SK-N-SH treated with all-trans-retinoic acid at 6 μM for 48 hours (cell line): ENCODE data around the gene ANXA10.

Experiments
- ARNTL ChIP-seq: fragments of 450-650 bp; formaldehyde crosslinking; IDR thresholded peaks from 2 replicates; pipeline ENCODE4 v1.5.0; 2020; ENCODE audit warnings: low read depth, mild to moderate bottlenecking, moderate library complexity, borderline replicate concordance
- BACH2 ChIP-seq: fragments of 250-450 bp; sonication (Bioruptor Pico); IDR thresholded peaks from 2 replicates; pipeline ENCODE4 v1.9.0; 2021; ENCODE audit warnings: mild to moderate bottlenecking, borderline replicate concordance
- ESRRG ChIP-seq: fragments of 250-450 bp; sonication (Bioruptor Pico); IDR thresholded peaks from 2 replicates; pipeline ENCODE4 v1.6.1; 2021; ENCODE audit warnings: mild to moderate bottlenecking
- ISL1 ChIP-seq: fragments of 250-450 bp; sonication (Bioruptor Pico); IDR thresholded peaks from 2 replicates; pipeline ENCODE4 v2.1.2; 2022; ENCODE audit warnings: mild to moderate bottlenecking, moderate library complexity
- RARB ChIP-seq: fragments of 250-450 bp; sonication (Bioruptor Pico); IDR thresholded peaks from 2 replicates; pipeline ENCODE4 v1.8.0; 2021; ENCODE audit warnings: mild to moderate bottlenecking, moderate library complexity
- TOX ChIP-seq: fragments of 250-450 bp; sonication (Bioruptor Pico); IDR thresholded peaks from 2 replicates; pipeline ENCODE4 v1.8.0; 2021; ENCODE audit warnings: mild to moderate bottlenecking, moderate library complexity, borderline replicate concordance
- ZFP30 ChIP-seq: fragments of 450-650 bp; formaldehyde crosslinking; IDR thresholded peaks from 2 replicates; pipeline ENCODE4 v1.5.0; 2022; ENCODE audit warnings: mild to moderate bottlenecking, moderate library complexity
- ZNF565 ChIP-seq: fragments of 450-650 bp; formaldehyde crosslinking; conservative IDR thresholded peaks from 2 replicates; pipeline ENCODE4 v1.5.0; 2020; ENCODE audit warnings: low read depth, mild to moderate bottlenecking, moderate library complexity
- ZNF70 ChIP-seq: fragments of 450-650 bp; formaldehyde crosslinking; IDR thresholded peaks from 2 replicates; pipeline ENCODE4 v1.5.0; 2020; ENCODE audit warnings: mild to moderate bottlenecking, moderate library complexity
- ZNF8 ChIP-seq: fragments of 450-650 bp; formaldehyde crosslinking; IDR thresholded peaks from 2 replicates; pipeline ENCODE4 v1.5.0; 2020; ENCODE audit warnings: mild to moderate bottlenecking, moderate library complexity
- TF ChIP-seq, protein P1 (sequence below): fragments of 250-450 bp; sonication (Bioruptor Pico); IDR thresholded peaks from 2 replicates; pipeline ENCODE4 v1.8.0; 2020; ENCODE audit warnings: mild to moderate bottlenecking, moderate library complexity, borderline replicate concordance
- TF ChIP-seq, protein P2 (sequence below): fragments of 250-450 bp; sonication (Bioruptor Pico); IDR thresholded peaks from 2 replicates; pipeline ENCODE4 v1.5.0; 2020; ENCODE audit warnings: mild to moderate bottlenecking, moderate library complexity

DNA sequence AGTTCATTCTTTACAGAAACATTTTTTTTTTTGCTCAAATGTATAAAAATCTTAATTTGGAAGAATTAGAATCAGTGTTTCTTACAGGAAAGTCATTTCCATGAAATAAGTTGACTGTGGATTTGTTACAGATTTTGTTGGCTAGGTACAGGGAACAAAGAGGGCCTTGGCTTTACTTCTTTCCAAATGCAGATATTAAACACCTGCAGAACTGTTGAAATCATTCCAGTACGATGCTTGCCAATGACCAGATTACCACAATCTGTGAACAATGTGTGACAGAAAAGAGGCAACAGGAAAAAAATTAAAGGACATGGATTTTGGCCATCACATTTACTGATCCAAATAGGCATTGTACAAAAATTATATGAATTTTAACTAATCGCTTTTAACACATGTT lies 70.8 kb downstream of the ANXA10 start:
- no peak for TF ChIP-seq ZNF70 (CRISPR knock-in tag)
- TF ChIP-seq, protein P1, sequence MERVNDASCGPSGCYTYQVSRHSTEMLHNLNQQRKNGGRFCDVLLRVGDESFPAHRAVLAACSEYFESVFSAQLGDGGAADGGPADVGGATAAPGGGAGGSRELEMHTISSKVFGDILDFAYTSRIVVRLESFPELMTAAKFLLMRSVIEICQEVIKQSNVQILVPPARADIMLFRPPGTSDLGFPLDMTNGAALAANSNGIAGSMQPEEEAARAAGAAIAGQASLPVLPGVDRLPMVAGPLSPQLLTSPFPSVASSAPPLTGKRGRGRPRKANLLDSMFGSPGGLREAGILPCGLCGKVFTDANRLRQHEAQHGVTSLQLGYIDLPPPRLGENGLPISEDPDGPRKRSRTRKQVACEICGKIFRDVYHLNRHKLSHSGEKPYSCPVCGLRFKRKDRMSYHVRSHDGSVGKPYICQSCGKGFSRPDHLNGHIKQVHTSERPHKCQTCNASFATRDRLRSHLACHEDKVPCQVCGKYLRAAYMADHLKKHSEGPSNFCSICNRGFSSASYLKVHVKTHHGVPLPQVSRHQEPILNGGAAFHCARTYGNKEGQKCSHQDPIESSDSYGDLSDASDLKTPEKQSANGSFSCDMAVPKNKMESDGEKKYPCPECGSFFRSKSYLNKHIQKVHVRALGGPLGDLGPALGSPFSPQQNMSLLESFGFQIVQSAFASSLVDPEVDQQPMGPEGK (CRISPR knock-in tag) = no peak
- TF ChIP-seq, protein P2, sequence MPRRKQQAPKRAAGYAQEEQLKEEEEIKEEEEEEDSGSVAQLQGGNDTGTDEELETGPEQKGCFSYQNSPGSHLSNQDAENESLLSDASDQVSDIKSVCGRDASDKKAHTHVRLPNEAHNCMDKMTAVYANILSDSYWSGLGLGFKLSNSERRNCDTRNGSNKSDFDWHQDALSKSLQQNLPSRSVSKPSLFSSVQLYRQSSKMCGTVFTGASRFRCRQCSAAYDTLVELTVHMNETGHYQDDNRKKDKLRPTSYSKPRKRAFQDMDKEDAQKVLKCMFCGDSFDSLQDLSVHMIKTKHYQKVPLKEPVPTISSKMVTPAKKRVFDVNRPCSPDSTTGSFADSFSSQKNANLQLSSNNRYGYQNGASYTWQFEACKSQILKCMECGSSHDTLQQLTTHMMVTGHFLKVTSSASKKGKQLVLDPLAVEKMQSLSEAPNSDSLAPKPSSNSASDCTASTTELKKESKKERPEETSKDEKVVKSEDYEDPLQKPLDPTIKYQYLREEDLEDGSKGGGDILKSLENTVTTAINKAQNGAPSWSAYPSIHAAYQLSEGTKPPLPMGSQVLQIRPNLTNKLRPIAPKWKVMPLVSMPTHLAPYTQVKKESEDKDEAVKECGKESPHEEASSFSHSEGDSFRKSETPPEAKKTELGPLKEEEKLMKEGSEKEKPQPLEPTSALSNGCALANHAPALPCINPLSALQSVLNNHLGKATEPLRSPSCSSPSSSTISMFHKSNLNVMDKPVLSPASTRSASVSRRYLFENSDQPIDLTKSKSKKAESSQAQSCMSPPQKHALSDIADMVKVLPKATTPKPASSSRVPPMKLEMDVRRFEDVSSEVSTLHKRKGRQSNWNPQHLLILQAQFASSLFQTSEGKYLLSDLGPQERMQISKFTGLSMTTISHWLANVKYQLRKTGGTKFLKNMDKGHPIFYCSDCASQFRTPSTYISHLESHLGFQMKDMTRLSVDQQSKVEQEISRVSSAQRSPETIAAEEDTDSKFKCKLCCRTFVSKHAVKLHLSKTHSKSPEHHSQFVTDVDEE = no peak
- no peak for TF ChIP-seq BACH2
- no peak for TF ChIP-seq ISL1 (CRISPR knock-in tag)
- TF ChIP-seq ARNTL (CRISPR knock-in tag) = no peak
- TF ChIP-seq ZFP30 = no peak
- TF ChIP-seq TOX = no peak
- no peak for TF ChIP-seq ESRRG (CRISPR knock-in tag)
- no peak for TF ChIP-seq RARB
- TF ChIP-seq ZNF8 = no peak
- TF ChIP-seq ZNF565 (CRISPR knock-in tag) = no peak
